ENCODE data around the gene NEGR1.
"Not testable (repeated sequence)": the region's sequence is repeated elsewhere in the genome, so short reads cannot be mapped to it uniquely, and the experiment has no call there.

The NEGR1 gene

DNA sequence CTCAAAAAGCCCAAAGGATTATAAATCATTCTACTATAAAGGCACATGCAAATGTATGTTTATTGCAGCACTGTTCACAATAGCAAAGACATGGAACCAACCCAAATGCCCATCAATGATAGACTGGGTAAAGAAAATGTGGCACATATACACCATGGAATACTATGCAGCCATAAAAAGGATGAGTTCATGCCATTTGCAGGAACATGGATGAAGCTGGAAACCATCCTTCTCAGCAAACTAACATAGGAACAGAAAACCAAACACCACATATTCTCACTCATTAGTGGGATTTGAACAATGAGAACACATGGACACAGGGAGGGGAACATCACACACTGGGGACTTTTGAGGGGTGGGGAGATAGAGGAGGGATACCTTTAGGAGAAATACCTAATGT lies 46.4 kb downstream of the NEGR1 start:
- in situ Hi-C loops (cut with HindIII; ENCODE audit: low sequenced_read_pairs), result not testable (repeated sequence)

DNA sequence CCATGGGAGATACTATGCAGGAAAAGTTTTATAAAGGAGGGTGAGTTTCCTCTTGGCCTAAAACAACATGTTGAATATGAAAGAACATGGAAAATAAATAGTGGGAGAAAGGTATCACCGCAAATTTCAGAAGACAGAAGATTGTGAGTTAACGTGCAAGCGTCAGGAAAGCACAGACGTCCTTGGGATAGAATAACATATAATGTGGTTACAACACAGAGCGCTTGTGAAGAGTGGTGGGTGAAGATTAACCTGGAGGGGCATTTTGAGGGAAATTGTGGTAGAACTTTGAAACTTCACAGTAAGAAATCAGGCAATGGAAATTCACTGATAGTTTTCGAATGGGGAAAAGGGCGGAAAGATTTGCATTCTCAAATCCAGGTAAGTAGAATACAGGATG lies 47.3 kb downstream of the NEGR1 start:
- in situ Hi-C loops (cut with HindIII; ENCODE audit: low sequenced_read_pairs), result no loop called here

DNA sequence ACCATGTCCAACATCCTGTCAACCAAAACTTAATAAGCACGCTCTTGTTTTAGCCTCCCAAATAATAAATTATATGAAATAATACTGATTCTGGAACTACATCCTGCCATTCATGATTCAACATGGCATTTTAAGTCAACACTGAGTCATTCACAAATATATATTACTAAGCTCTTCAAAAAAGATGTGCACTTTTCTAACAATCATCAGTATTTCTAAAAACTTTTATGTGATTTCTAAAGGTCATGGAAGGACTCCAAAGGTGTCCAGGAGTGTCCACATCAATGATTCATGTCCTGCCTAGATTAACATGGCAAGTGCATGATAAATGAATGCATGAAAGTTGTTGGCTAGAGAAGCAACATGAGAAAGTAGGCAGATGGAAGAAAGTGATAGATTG lies 51.6 kb downstream of the NEGR1 start:
- in situ Hi-C loops (cut with HindIII; ENCODE audit: low sequenced_read_pairs), result no loop called here

DNA sequence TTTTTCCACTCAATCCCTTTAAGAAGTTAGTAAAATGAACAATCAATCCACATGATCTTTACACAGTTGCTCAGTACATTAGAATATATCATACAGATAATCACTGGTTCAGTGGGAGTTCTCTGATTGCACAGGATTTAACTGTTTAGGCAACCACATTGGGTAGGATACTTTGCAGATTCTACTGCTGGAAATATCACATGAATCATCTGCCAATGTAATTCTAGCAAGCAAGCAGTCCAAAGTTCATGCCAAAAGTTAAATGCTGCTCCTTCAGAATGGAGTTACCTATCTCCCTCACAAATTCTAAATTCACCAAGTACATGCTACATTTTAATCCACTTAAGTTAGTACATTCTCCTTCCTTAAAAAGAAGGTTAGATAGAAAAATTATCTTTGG lies 52.4 kb downstream of the NEGR1 start:
- in situ Hi-C loops (cut with HindIII; ENCODE audit: low sequenced_read_pairs), result no loop called here

DNA sequence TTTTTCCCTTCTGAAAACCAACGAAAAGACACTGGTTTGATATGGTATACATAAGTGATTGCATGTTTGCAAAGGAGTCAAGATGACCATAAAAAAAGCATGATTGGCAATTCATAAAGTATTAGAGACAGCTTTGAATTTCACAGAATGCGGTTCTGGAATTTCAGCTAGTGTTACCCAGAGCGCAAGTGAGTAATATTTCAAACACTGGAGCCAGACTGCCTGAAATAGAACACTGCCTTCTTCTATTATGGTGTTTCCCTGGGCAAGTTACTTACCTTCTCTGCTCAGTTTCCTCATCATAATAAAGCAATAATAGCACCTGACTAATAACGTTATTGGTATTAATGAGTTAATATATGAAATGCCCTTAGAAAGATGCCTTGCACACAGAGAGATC lies 54.7 kb downstream of the NEGR1 start:
- in situ Hi-C loops (cut with HindIII; ENCODE audit: low sequenced_read_pairs), result no loop called here

DNA sequence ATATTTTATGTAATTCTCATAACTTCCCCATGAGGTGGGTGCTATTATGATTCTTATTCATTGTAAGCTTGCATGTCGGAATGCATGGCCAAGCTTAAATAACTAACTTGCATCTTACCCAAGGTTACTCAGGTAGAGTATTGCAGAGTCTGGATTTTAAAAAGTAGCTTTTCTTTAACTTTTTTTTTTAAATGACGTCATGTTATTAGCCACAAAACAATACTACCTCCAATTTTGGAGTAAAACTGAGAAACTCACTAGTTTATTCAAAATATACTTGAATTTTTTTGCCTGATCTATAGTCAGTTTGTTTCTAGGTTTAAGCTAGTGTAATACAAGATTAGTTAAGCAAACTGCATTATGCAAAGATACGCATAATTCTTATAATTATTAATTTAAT lies 57.8 kb downstream of the NEGR1 start:
- in situ Hi-C loops (cut with HindIII; ENCODE audit: low sequenced_read_pairs), result no loop called here

DNA sequence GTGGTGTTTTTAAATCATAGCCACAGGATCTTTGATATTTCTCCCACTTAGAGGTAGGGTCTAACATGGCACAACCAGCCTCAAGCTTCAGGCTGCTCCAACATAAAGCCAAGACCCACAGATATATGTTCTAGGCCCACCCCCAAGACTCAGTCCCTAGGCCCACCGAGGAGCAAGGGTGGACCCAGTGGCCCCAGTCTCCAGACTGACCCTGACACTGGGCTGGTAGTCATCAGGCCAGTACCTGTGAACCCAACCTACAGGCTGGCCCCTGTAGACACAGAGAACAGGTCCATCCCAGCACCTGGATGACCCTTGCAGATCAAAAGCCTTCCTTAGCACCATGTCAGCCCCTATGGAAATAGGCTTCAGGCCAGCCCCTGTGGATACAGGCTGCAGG lies 60.5 kb downstream of the NEGR1 start:
- in situ Hi-C loops (cut with HindIII; ENCODE audit: low sequenced_read_pairs), result no loop called here

DNA sequence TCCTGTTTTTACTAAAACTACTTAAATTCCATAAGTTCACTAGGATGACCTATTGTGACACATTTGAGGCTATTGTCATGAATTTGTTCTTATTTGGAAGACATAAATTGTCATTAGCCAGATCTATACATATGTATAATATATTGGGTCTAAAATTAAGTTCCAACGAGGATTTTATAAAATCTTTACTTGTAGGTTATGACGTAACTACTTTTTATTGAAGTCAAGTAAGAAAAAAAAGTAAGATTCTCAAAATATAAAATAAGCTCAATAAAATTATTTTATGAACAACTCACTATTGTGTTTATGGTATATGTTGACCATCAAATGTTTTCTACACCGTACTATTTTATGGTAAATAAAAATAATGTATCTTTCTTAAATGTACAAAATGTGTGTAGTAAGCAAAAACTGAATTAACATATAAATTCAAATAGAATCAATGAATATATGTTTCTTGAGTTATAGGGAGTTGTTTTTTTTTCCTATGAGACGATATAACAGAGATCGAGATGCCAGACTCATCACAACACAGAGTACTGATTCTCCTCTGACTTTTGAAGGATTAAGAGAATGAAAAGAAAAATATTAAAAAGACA lies 64.1 kb downstream of the NEGR1 start:
- in situ Hi-C loops (cut with HindIII; ENCODE audit: low sequenced_read_pairs), result no loop called here

DNA sequence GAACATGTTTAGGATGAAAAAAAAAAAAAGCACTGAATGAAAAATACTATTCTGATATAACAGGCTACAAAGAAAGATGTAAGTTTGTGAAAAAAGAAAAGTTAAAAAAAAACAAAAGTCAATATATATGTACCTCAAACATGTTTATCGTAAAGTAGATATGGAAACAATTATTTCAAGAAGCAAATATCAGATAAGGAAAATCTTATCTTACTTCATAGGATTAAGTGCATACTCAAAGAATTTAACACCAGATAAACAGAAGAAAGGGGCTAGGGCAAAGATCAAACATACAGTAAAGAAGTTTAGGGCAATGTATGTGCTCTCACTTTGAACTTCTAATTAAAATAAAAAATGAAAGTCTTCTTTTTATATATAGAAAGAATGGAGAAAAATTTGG lies 75.3 kb downstream of the NEGR1 start:
- in situ Hi-C loops (cut with HindIII; ENCODE audit: low sequenced_read_pairs), result no loop called here

DNA sequence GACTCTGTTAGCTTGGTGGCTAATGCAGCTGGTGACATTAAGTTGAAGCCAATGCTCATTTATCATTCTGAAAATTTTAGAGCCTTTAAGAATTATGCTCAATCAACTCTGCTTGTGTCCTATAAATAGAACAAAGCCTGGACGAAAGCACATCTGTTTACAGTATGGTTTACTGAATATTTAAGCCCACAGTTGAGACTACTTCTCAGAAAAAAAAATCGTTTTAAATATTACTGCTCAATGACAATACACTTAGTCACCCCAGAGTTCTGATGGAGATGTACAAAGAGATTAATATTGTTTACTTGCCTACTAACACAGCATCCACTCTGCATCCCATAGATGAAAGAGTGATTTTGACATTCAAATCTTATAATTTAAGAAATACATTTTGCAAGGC lies 79.6 kb downstream of the NEGR1 start:
- in situ Hi-C loops (cut with HindIII; ENCODE audit: low sequenced_read_pairs), result no loop called here

DNA sequence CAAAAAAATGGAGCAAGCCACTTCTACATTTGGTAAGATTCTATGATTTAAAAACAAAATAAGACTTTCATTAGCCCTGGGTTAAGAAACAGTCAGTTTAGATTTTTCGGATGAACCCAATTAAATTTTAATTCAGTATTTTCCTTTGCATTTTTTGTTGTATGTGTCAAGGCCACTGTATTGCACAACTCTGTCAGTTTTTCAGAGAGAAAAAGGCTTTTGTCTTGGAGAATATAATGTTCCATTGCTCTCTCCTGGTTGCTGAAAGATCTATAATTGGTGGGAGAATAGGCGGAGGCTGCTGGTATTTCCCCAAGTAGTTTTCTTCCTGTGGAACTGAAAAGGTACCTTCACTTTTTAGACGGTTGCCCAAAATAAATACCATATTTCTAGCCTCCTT lies 84.6 kb downstream of the NEGR1 start:
- in situ Hi-C loops (cut with HindIII; ENCODE audit: low sequenced_read_pairs), result no loop called here

DNA sequence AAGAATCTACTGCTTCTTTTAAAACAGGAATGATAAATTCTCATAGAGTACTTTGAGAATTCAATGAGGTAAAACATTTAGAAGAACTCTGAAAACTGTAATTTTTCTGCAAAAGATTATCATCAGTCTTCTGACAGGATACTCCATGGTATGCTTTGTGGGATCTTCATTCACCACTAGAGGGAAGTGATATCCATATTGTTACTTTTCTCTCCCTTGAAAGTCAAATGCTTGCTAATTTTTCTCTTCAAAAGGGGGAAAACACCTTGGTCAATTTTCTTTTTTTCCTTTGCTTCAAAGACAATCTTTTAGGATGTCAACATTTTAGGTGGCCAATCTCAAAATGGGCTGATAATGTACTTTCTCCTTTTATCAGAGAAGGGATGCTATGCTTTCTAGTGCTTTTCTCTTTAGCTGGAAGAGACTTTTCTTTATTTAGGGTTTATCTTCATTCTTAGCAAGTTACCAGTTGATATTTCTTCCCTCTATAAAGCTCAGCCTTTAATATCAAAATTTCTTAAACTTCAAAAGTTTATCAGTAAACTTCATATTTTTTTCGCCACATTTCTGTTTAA lies 95.5 kb downstream of the NEGR1 start:
- in situ Hi-C loops (cut with HindIII; ENCODE audit: low sequenced_read_pairs), result no loop called here

DNA sequence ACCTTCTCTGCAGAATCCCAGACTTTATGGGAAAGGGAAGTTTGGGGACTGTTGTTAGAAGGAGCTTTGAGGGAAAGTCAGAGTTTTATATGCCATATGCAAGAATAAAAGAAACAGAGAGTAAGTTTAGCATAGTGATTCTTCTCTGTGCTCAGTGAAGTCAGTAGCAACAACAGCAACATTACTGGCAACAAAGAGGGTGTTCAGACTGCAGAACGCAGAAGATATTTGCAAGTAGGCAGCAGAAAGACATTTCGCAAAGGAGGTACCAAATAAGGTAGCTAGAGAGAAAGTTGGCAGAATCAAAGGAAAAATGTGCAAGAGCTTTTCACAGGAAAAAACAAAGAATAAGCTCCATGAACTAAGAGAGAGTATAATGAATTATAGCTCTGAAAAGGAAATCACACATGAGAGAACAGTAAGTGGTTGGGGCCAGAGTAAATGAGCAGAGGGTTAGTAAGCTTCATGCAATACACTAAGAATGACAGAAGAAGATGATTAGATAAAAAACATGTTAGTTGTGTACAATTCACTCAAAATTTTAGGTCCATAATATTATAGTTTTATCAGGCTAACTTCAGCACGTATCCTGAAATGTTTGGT lies 98.1 kb downstream of the NEGR1 start:
- in situ Hi-C loops (cut with HindIII; ENCODE audit: low sequenced_read_pairs), result no loop called here

DNA sequence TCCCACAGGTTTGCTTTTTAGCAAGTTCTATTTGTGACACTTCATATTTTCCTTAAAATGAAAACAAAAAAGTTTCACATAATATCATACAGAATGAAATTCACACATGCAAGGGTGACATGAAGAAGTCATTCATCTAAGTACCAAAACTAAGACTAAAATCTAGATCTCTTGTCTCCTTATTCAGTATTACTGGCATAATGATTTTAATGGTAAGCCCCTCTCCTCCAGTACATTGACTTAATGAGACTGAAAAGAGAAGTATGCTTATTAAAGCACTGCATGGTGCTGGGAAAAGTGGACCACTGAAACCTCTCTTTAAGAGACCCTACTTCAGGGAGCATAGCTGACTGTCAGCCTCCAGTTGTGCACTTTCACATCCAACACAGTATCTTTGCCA lies 99.5 kb downstream of the NEGR1 start:
- in situ Hi-C loops (cut with HindIII; ENCODE audit: low sequenced_read_pairs), result no loop called here

DNA sequence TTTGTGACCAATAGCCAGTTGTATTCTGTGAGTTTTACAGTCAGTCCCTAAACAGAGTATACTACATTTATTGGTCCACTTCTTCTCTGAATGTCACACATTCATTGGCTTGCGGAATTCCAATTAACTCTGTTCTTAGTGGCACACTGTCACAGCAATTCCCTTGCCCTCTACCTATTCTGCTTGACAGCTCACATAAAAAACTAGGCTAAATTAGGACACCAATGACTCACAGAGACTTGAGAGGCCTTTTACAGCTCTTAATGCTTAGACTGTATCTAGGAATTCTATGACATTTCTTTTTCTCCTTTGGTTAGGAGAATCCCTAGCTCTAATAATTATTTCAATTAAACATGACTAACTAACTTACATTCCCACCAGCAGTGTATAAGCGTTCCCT lies 104.1 kb downstream of the NEGR1 start:
- in situ Hi-C loops (cut with HindIII; ENCODE audit: low sequenced_read_pairs), result no loop called here

DNA sequence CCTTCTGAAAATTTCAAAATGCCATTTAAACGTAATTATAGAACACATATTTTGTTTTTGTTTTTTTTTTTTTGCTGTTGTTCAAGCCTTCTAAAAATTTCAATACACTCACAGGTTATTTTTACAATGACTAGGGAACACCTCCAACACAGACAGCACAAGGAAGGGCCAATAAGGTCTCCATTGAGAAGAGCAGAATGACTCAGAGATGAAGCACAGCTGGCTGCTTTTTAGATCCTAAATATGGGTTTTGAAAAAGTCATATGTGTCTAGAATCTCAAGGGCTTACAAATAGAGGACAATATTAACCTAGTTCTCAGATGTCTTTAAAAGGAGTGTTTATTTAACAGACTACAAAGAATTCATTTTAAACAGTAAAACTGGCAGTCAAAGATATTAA lies 104.6 kb downstream of the NEGR1 start:
- in situ Hi-C loops (cut with HindIII; ENCODE audit: low sequenced_read_pairs), result no loop called here

DNA sequence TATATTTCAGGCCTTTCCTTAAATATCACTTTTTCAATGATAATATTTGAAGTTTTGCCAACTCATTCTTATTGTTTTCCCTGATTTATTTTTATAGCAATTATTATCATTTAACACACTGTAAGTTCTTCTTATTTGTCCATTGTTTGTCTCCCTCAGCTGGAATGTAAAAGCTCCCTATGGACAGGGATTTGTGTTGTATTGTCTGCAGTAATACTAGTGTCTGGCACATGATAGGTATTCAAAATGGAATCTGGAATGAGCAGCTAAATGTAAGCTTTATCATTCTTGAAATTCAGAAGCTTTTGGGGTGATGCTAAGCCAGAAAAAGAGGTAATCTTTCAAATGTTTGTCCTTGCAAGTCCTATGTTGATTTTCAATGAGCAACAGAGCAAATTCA lies 112.1 kb downstream of the NEGR1 start:
- in situ Hi-C loops (cut with HindIII; ENCODE audit: low sequenced_read_pairs), result no loop called here

DNA sequence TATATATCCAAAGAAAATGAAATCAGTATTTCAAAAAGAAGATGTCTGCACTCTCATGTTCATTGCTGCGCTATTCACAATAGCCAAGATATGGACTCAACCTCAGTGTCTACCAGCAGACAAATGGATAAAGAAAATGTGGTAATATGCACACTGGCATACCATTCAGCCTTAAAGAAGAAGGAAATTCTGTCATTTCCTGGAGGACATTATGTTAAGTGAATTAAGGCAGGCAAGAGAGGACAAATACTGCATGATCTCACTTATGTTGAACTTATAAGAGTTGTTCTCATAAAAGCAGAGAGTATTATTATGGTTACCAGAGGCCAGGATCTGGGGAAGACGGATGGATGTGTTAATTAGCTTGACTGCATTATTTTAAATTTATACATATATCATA lies 115.9 kb downstream of the NEGR1 start:
- in situ Hi-C loops (cut with HindIII; ENCODE audit: low sequenced_read_pairs), result no loop called here

DNA sequence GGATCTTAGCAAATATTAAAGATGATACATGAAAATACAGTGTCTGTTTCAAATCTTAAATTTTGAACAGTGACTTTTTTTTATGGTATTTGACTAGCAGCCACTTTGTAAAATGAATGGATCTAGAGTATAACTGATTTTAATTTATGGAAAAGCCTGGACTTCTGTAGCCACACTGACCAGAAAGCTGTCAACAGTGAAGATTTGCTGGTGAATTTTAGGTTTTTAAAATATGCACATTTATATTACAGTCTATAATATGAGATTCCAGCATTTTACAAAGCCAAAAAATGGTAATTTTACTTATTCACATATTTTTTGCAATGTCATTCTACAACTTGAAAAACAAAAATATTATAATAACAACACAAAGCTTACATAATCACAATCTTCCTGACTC lies 131.8 kb downstream of the NEGR1 start:
- in situ Hi-C loops (cut with HindIII; ENCODE audit: low sequenced_read_pairs), result no loop called here

DNA sequence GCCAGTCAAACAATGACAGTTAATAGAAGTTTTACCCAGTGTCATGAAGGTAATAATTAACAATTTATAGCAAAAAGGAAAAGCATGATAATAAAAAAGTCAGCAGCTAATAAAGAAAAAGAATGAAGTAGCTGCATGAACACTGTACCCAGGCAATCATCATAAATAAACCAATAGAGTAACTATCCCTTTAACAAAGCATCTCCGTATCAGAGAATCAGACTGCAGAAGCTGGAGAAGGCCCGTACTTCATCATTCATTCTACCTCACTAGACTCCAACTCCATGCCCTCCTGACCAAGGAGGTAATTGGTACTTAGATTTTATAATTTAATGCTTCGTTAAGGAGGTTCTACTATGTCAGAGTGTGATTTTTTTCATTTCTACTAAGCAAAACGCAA lies 140.5 kb downstream of the NEGR1 start:
- in situ Hi-C loops (cut with HindIII; ENCODE audit: low sequenced_read_pairs), result no loop called here

DNA sequence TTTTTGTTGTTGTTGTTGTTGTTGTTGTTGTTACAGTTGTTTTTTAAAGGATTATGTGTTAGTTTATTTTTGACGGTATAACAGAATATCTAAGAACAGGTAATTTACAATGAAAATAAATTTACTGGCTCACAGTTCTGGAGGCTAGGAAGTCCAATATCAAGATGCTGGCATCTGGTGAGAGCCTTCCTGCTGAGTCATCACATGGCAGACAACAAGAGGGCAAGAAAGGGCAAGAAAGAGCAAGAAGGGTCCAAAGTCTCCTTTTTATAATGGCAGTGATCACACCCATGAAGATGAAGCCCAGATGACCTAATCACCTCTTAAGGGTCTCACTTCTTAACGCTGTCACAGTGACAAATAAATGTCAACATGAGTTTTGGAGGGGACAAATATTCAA lies 142.1 kb downstream of the NEGR1 start:
- in situ Hi-C loops (cut with HindIII; ENCODE audit: low sequenced_read_pairs), result no loop called here

DNA sequence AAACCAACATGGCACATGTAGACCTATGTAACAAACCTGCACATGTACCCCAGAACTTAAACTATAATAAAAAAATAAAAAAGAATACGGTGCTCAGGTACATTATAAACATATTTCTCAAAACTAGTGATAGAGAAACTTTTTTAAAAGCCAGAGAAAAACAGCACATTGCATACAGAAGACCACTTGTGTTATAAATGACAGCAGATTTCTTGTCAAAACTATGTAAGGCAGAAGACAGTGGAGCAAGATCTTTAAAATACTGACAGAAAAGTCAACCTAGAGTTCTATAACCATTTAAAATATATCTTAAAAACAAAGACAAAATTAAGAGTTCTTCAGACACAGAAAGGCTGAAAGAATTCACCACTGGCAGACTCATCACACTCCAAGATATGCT lies 144.7 kb downstream of the NEGR1 start:
- in situ Hi-C loops (cut with HindIII; ENCODE audit: low sequenced_read_pairs), result no loop called here

DNA sequence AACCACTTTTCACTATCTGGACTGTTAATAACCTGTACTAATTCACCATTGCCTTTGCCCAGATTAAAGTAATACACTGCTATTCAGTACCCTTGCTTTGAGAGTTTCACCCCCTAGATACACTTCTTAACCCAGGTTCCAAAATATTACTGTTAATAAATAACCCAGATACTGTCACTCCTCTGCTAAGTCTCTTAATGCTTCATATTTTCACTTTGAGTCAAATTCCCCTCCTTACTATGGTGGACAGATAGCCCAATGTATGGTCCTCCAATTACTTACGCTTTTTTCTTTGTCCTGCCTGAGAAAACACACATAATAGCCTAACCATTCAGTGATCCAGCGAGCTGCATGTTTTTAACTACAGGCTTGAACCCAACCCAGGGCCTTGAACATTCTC lies 152.5 kb downstream of the NEGR1 start:
- in situ Hi-C loops (cut with HindIII; ENCODE audit: low sequenced_read_pairs), result no loop called here
